ENCODE measurements around the gene ADGB.
"Not testable (repeated sequence)": the region's sequence is repeated elsewhere in the genome, so short reads cannot be mapped to it uniquely, and the experiment has no call there.

The ADGB gene

GRCh38 chr6:146770275-146770964, 171.6 kb downstream of the ADGB start:
- no peak for DNase-seq

- no peak for DNase-seq
Measured at GRCh38 chr6:146770965-146771735, 172.4 kb downstream of the ADGB start.

- no peak for DNase-seq
Measured at GRCh38 chr6:146775220-146775619, 176.4 kb downstream of the ADGB start.

GRCh38 chr6:146781836-146782235, 183.1 kb downstream of the ADGB start:
- no peak for DNase-seq

- peak; percentile 46 for DNase-seq
Measured at GRCh38 chr6:146785001-146785585, 186.3 kb downstream of the ADGB start.

GRCh38 chr6:146787876-146788508, 189.2 kb downstream of the ADGB start:
- no peak for DNase-seq

- no peak for DNase-seq
Measured at GRCh38 chr6:146790561-146791091, 191.9 kb downstream of the ADGB start.

GRCh38 chr6:146791930-146792329, 193.2 kb downstream of the ADGB start:
- DNase-seq, result no peak

- DNase-seq, result not testable (repeated sequence)
Measured at GRCh38 chr6:146793218-146793617, 194.4 kb downstream of the ADGB start.

- no peak for DNase-seq
Measured at GRCh38 chr6:146795479-146796133, 196.8 kb downstream of the ADGB start.

- not testable (repeated sequence) for DNase-seq
Measured at GRCh38 chr6:146803167-146803566, 204.4 kb downstream of the ADGB start.

- no peak for DNase-seq
Measured at GRCh38 chr6:146803601-146804000, 204.8 kb downstream of the ADGB start.

- no peak for DNase-seq
Measured at GRCh38 chr6:146805546-146806325, 207.0 kb downstream of the ADGB start.

- DNase-seq, result not testable (repeated sequence)
Measured at GRCh38 chr6:146809014-146809413, 210.2 kb downstream of the ADGB start.

- not testable (repeated sequence) for DNase-seq
Measured at GRCh38 chr6:146812811-146813321, 214.1 kb downstream of the ADGB start.

GRCh38 chr6:146813554-146813953, 214.8 kb downstream of the ADGB start:
- no peak for DNase-seq

GRCh38 chr6:146814148-146814750, 215.5 kb downstream of the ADGB start:
- no peak for DNase-seq

GRCh38 chr6:146815511-146816462, 217.0 kb downstream of the ADGB start:
- DNase-seq, result not testable (repeated sequence)

- DNase-seq, result no peak
Measured at GRCh38 chr6:146819596-146820320, 221.0 kb downstream of the ADGB start.
